WTC11 (cell line): ENCODE data around the gene CCDC172.

ENCODE experiments used
- EMX1 ChIP-seq: fragments of 250-450 bp; sonication (Bioruptor Pico); IDR thresholded peaks from 2 replicates; pipeline ENCODE4 v1.8.0; 2021; ENCODE audit warnings: mild to moderate bottlenecking
- ESRRA ChIP-seq: sonication (generic); formaldehyde crosslinking; IDR thresholded peaks from 2 replicates; pipeline ENCODE4 v1.8.1; 2022; ENCODE audit warnings: mild to moderate bottlenecking, missing genetic modification reagents, borderline replicate concordance
- ETV6 ChIP-seq: sonication (generic); formaldehyde crosslinking; IDR thresholded peaks from 2 replicates; pipeline ENCODE4 v1.8.1; 2022; ENCODE audit warnings: mild to moderate bottlenecking, missing genetic modification reagents
- NR2C2 ChIP-seq: sonication (generic); formaldehyde crosslinking; IDR thresholded peaks from 2 replicates; pipeline ENCODE4 v1.8.0; 2022; ENCODE audit warnings: mild to moderate bottlenecking, missing genetic modification reagents
- ZNF138 ChIP-seq: sonication (generic); formaldehyde crosslinking; conservative IDR thresholded peaks from 2 replicates; pipeline ENCODE4 v1.8.1; 2022; ENCODE audit warnings: mild to moderate bottlenecking, moderate library complexity, missing genetic modification reagents
- TF ChIP-seq, protein P1 (sequence below): fragments of 200-600 bp; IDR thresholded peaks from 2 replicates; pipeline ENCODE4 v1.8.0; 2022; ENCODE audit warnings: antibody characterized with exemption

DNA sequence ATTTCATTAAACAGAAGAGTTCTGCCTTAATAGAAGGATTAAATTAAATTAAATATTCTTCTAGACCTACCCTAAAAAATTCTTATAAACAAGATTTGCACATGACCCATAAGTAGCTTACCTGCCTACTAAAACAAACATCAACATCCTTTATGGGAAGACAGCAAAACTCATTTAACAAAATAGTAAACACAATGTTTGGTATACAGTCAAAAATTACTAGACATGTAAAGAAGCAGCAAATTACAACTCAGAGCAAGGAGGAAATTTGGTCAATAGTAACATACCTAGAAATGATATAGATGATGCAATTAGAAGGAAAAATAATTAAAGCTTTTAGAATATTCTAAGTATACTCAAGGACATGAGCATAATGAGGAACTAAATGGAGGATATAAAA, 27.9 kb downstream of the CCDC172 start:
- TF ChIP-seq ESRRA (CRISPR knock-in tag) (no peak), NR2C2 (CRISPR knock-in tag) (no peak), ZNF138 (CRISPR knock-in tag) (no peak), ETV6 (CRISPR knock-in tag) (no peak), EMX1 (CRISPR knock-in tag) (no peak)
- TF ChIP-seq, protein P1, sequence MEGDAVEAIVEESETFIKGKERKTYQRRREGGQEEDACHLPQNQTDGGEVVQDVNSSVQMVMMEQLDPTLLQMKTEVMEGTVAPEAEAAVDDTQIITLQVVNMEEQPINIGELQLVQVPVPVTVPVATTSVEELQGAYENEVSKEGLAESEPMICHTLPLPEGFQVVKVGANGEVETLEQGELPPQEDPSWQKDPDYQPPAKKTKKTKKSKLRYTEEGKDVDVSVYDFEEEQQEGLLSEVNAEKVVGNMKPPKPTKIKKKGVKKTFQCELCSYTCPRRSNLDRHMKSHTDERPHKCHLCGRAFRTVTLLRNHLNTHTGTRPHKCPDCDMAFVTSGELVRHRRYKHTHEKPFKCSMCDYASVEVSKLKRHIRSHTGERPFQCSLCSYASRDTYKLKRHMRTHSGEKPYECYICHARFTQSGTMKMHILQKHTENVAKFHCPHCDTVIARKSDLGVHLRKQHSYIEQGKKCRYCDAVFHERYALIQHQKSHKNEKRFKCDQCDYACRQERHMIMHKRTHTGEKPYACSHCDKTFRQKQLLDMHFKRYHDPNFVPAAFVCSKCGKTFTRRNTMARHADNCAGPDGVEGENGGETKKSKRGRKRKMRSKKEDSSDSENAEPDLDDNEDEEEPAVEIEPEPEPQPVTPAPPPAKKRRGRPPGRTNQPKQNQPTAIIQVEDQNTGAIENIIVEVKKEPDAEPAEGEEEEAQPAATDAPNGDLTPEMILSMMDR: no peak
